GM10266 (cell line): Measurements from ENCODE around the gene REEP1.

ENCODE experiments used
- DNase-seq: peaks from one replicate; pipeline ENCODE4 v3.0.0; 2012; ENCODE audit errors: extremely low spot score
- TF ChIP-seq, protein P1 (sequence below): IDR thresholded peaks from 2 replicates; pipeline ENCODE4 v1.5.1; 2012; ENCODE audit warnings: mild to moderate bottlenecking, low read depth; ENCODE audit not compliant: control insufficient read depth, insufficient read depth; ENCODE audit errors: missing control alignments

The REEP1 gene

DNA sequence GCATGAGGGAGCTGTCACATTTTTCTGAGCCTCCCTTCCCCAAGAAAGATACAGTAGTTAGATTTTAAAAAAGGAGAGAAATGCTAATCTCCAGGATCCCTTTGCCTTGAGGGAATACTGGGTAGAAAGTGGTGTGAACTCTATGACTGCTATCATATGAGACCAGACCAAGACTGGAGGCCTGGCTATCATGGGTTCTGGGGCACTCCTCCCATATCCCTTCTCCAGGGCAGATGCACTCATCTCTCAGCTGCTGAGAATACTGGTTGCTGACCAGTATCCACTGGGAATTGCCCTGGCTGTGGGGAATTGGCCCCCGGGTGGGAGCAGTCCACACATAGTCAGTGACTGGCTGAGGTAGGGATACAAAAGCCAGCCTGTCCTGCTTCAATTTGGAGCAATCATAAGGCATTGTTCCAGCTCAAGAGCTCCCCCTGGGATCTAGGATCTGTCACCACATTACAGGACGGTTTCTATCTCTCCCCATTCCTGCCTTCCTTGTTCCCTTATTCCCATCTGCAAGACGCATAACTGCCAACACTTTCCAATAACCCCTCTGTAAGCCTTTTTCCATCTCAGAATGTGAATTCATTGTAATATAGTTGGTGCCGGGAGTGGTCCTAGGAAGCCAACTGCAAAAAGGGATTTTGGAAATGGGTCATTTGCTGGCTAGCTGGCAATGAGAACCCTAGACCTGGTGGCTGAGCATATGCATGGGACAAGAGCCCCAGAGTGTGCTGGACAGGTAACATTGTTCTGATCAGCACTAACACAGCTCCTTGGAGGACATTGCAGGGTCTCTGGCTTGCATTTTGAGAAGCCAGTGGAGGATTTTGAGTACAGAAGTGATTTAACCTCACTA, 35.4 kb upstream of the REEP1 start:
- TF ChIP-seq, protein P1, sequence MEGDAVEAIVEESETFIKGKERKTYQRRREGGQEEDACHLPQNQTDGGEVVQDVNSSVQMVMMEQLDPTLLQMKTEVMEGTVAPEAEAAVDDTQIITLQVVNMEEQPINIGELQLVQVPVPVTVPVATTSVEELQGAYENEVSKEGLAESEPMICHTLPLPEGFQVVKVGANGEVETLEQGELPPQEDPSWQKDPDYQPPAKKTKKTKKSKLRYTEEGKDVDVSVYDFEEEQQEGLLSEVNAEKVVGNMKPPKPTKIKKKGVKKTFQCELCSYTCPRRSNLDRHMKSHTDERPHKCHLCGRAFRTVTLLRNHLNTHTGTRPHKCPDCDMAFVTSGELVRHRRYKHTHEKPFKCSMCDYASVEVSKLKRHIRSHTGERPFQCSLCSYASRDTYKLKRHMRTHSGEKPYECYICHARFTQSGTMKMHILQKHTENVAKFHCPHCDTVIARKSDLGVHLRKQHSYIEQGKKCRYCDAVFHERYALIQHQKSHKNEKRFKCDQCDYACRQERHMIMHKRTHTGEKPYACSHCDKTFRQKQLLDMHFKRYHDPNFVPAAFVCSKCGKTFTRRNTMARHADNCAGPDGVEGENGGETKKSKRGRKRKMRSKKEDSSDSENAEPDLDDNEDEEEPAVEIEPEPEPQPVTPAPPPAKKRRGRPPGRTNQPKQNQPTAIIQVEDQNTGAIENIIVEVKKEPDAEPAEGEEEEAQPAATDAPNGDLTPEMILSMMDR: peak; percentile 43
- no peak for DNase-seq

DNA sequence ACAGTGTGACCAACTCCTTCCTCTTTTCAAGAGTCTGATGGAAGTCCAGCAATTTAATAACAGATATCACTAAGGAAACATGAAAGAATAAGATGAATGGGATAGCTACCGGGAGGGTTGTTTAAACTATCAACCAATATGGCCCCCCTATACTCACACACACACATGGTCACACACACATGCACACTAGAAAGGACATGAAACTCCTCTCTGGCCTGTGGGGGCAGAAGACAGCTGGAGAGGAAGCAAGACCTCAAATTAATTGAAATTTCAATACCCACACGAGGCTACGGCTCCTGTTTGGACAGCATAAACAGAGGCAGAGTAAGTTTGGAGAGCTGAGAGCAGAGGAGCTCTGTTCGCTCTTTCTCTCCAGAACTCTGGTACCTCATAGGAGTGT, 34.7 kb upstream of the REEP1 start:
- TF ChIP-seq, protein P1: no peak
- no peak for DNase-seq

DNA sequence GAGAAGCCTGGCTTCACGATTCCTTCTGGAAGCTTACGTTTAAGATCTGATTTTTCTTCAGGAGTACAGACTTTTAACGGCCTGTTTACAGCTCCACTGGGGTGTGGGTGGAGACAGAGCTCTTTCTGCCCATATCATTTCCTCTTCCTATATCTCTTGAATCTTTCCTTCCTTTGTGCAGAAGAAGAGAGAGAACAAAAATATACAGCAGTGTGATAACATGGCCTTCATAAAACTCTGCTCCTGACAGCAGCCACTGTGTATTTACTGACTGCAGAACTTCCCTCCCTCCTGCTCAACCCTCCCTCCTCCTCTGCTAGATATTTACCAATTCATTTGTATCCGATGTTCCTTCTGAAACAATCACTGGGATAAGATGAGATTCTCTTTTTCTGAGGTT, 34.1 kb upstream of the REEP1 start:
- TF ChIP-seq, protein P1: no peak
- no peak for DNase-seq

DNA sequence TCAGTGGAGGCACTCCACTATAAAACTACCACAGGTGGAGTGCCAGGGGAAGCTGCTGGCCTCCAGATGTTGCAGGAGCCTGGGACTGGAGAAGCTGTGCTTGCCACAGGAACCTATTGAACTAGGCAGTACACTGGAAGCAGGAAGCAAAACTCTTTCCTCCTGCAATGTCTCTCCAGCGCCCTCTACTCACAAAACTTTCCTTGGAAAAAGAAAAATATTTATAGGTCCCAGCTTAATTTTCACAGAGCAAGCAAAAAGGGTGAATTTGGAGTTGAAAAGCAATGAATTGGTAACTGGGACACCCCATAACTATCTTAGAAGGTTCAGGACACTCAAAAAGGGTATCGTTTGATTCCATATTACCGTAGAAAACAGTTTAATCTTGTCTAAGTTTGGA, 33.2 kb upstream of the REEP1 start:
- TF ChIP-seq, protein P1: no peak
- DNase-seq: no peak

DNA sequence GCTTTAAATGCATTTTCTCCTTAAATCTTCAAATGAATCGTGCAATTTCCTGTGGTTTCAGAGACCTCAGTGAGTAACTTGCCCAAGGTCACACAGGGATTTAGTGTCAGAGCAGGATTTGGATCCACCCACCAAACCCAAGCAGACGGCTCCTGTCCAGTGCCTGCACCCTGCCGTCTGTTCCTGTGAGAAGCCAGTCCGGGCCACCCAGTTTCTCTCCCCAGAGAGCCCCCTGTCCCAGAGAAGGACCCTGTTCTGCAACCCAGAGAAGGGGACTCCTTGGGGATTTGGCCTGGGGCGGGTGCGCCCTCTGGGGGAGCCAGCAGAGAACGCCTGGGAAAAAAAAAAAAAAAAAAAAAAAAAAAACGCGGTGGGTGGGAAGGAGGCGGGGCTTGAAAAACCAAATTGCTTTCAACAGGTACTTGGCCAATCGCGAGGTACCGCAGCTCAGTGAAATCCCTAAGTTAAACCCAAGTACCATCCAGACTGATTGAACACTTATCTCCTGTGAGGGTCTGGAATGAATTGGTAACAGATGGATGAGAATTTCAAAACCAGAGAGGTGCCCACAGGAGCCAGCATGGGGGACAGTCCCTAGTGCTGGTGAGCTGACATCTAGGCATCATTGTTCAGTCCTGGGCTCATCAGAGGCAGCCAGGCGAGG, 30.9 kb upstream of the REEP1 start:
- DNase-seq: peak; percentile 71
- TF ChIP-seq, protein P1: peak; percentile 45

DNA sequence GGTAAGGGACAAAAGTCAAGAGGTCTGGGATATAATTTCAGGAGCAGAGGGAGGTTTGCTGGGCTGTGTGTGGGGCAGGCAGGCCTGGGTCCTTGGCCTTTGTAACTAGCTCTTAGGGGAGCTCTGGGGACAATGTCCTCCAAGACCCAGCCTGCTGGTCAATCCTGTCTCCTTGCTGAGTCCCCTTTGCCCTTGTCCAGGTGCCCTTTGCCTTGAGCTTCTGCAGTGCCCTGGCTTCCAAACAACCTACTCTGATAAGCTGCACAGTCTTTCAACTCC, 30.0 kb upstream of the REEP1 start:
- no peak for DNase-seq
- TF ChIP-seq, protein P1: no peak
